ENCODE results near the gene IFNGR2.
"Not testable (repeated sequence)": the region's sequence is repeated elsewhere in the genome, so short reads cannot be mapped to it uniquely, and the experiment has no call there.

The IFNGR2 gene

GRCh38 chr21:33402001-33402979 lies 923 bp upstream of the IFNGR2 start:
- FAIRE-seq (no peak), DNase-seq (ENCODE audit: low spot score) (peak; percentile 51)

GRCh38 chr21:33403786-33404585 lies 773 bp downstream of the IFNGR2 start:
- DNase-seq (ENCODE audit: low spot score) (peak; percentile 38), FAIRE-seq (no peak)

GRCh38 chr21:33406493-33406892 lies 3.3 kb downstream of the IFNGR2 start:
- FAIRE-seq = no peak
- DNase-seq (ENCODE audit: low spot score) = no peak

GRCh38 chr21:33411949-33412430 lies 8.8 kb downstream of the IFNGR2 start:
- DNase-seq (ENCODE audit: low spot score) (no peak), FAIRE-seq (no peak)

- FAIRE-seq; DNase-seq (ENCODE audit: low spot score): not testable (repeated sequence)
Observed at GRCh38 chr21:33412439-33412831, 9.2 kb downstream of the IFNGR2 start.

GRCh38 chr21:33412832-33413519 lies 9.8 kb downstream of the IFNGR2 start:
- FAIRE-seq (no peak), DNase-seq (ENCODE audit: low spot score) (no peak)

- FAIRE-seq = no peak
- no peak for DNase-seq (ENCODE audit: low spot score)
Observed at GRCh38 chr21:33414068-33414467, 10.9 kb downstream of the IFNGR2 start.

- no peak for DNase-seq (ENCODE audit: low spot score)
- no peak for FAIRE-seq
Observed at GRCh38 chr21:33414926-33415325, 11.7 kb downstream of the IFNGR2 start.

GRCh38 chr21:33418691-33419090 lies 15.5 kb downstream of the IFNGR2 start:
- no peak for FAIRE-seq
- no peak for DNase-seq (ENCODE audit: low spot score)

GRCh38 chr21:33419538-33420123 lies 16.4 kb downstream of the IFNGR2 start:
- DNase-seq (ENCODE audit: low spot score) (no peak), FAIRE-seq (no peak)

GRCh38 chr21:33421713-33422393 lies 18.6 kb downstream of the IFNGR2 start:
- no peak for DNase-seq (ENCODE audit: low spot score)
- FAIRE-seq = no peak

GRCh38 chr21:33424214-33424613 lies 21.0 kb downstream of the IFNGR2 start:
- FAIRE-seq (no peak), DNase-seq (ENCODE audit: low spot score) (no peak)

GRCh38 chr21:33425825-33426224 lies 22.6 kb downstream of the IFNGR2 start:
- DNase-seq (ENCODE audit: low spot score) (no peak), FAIRE-seq (no peak)

GRCh38 chr21:33427051-33427450 lies 23.8 kb downstream of the IFNGR2 start:
- no peak for FAIRE-seq

GRCh38 chr21:33428669-33429068 lies 25.5 kb downstream of the IFNGR2 start:
- FAIRE-seq (no peak), DNase-seq (ENCODE audit: low spot score) (no peak)

More at GRCh38 chr21:33427051-33427450, 23.8 kb downstream of the IFNGR2 start:
- DNase-seq (ENCODE audit: low spot score) = no peak

GRCh38 chr21:33430858-33431257 lies 27.6 kb downstream of the IFNGR2 start:
- DNase-seq (ENCODE audit: low spot score) (no peak), FAIRE-seq (no peak)

- DNase-seq (ENCODE audit: low spot score) = no peak
- no peak for FAIRE-seq
Observed at GRCh38 chr21:33432496-33432895, 29.3 kb downstream of the IFNGR2 start.

- FAIRE-seq (no peak), DNase-seq (ENCODE audit: low spot score) (no peak)
Observed at GRCh38 chr21:33433001-33433400, 29.8 kb downstream of the IFNGR2 start.

GRCh38 chr21:33433425-33434114 lies 30.4 kb downstream of the IFNGR2 start:
- FAIRE-seq (no peak), DNase-seq (ENCODE audit: low spot score) (no peak)
